HepG2 (cell line): ENCODE results near the gene GNAL. TPM values are rescaled to one million over a fixed set of nuclear protein-coding genes. Genes with fewer than 3 reads are reported as not detected.

ENCODE experiments used
- AKAP8 ChIP-seq: sonication (generic); formaldehyde crosslinking; IDR thresholded peaks from 2 replicates; pipeline ENCODE4 v1.5.1; 2020; ENCODE audit warnings: mild to moderate bottlenecking, missing genetic modification reagents
- BRF2 ChIP-seq: sonication (generic); formaldehyde crosslinking; IDR thresholded peaks from 2 replicates; pipeline ENCODE4 v1.8.1; 2022; ENCODE audit warnings: mild to moderate bottlenecking, missing genetic modification reagents
- FOXO4 ChIP-seq: sonication (generic); formaldehyde crosslinking; conservative IDR thresholded peaks from 2 replicates; pipeline ENCODE4 v1.8.1; 2023; ENCODE audit warnings: missing genetic modification reagents
- GTF3A ChIP-seq: sonication (generic); formaldehyde crosslinking; conservative IDR thresholded peaks from 2 replicates; pipeline ENCODE4 v1.4.0; 2020; ENCODE audit warnings: mild to moderate bottlenecking, missing genetic modification reagents
- KDM3A ChIP-seq: IDR thresholded peaks from 2 replicates; pipeline ENCODE4 v1.6.1; 2018; ENCODE audit warnings: low read depth, missing compliant biosample characterization
- NR2F2 ChIP-seq: IDR thresholded peaks from 2 replicates; pipeline ENCODE4 v1.6.1; 2012; ENCODE audit warnings: low read depth, inconsistent platforms, borderline replicate concordance
- PAX8 ChIP-seq: sonication (generic); formaldehyde crosslinking; IDR thresholded peaks from 2 replicates; pipeline ENCODE4 v1.8.0; 2022; ENCODE audit warnings: mild to moderate bottlenecking, missing genetic modification reagents, borderline replicate concordance
- SRY ChIP-seq: sonication (generic); formaldehyde crosslinking; IDR thresholded peaks from 2 replicates; pipeline ENCODE4 v1.8.0; 2022; ENCODE audit warnings: mild to moderate bottlenecking, missing genetic modification reagents
- TMF1 ChIP-seq: sonication (generic); formaldehyde crosslinking; IDR thresholded peaks from 2 replicates; pipeline ENCODE4 v1.8.1; 2022; ENCODE audit warnings: low read depth, missing genetic modification reagents
- ZFAT ChIP-seq: sonication (generic); formaldehyde crosslinking; conservative IDR thresholded peaks from 2 replicates; pipeline ENCODE4 v1.8.1; 2023; ENCODE audit warnings: missing genetic modification reagents, inconsistent platforms
- ZNF207 ChIP-seq: fragments of 450-650 bp; IDR thresholded peaks from 2 replicates; pipeline ENCODE4 v1.6.1; 2016; ENCODE audit warnings: antibody characterized with exemption, borderline replicate concordance
- ZNF484 ChIP-seq: sonication (generic); formaldehyde crosslinking; IDR thresholded peaks from 2 replicates; pipeline ENCODE4 v1.5.1; 2020; ENCODE audit warnings: mild to moderate bottlenecking, low read depth, missing genetic modification reagents, borderline replicate concordance
- ZNF616 ChIP-seq: sonication (generic); formaldehyde crosslinking; IDR thresholded peaks from 2 replicates; pipeline ENCODE4 v1.5.0; 2020; ENCODE audit warnings: low read depth, mild to moderate bottlenecking, missing genetic modification reagents
- polyA plus RNA-seq, 8 experiments: library from polyadenylated mRNA; depleted of rRNA in 3 of 8; stranded (reverse) in 7 of 8; unstranded in 1 of 8; fragments of >200 nt; fragmentation: Illumina TruSeq in 4 of 8; extraction: Trizol in 4 of 8; gene quantifications; 2 replicates each; pipeline versions ENCODE4 v1.2.1 to v1.2.3, GENCODE V29; 2011 to 2016; ENCODE audit warnings: low read depth in 4 of 8, missing spikeins in 1 of 8, mixed read lengths in 1 of 8; ENCODE audit not compliant: insufficient read depth in 1 of 8
- total RNA-seq, 5 experiments: library from RNA; depleted of rRNA; stranded (reverse); fragments of >200 nt; fragmentation: Illumina TruSeq; extraction: Trizol; gene quantifications; 2 replicates each; pipeline ENCODE4 v1.2.3, GENCODE V29; 2016; ENCODE audit warnings: low read depth in 1 of 5
- TF ChIP-seq, protein P1 (sequence below): sonication (generic); formaldehyde crosslinking; IDR thresholded peaks from 2 replicates; pipeline ENCODE4 v1.5.1; 2020; ENCODE audit warnings: missing genetic modification reagents, mild to moderate bottlenecking, borderline replicate concordance
- TF ChIP-seq, protein P2 (sequence below): sonication (generic); formaldehyde crosslinking; IDR thresholded peaks from 2 replicates; pipeline ENCODE4 v1.4.0; 2020; ENCODE audit warnings: mild to moderate bottlenecking, missing genetic modification reagents
- TF ChIP-seq, protein P3 (sequence below): sonication (generic); formaldehyde crosslinking; IDR thresholded peaks from 2 replicates; pipeline ENCODE4 v1.4.0; 2020; ENCODE audit warnings: missing genetic modification reagents, borderline replicate concordance

GNAL gene
- total and polyA plus RNA-seq, 2 of the 13 experiments (the other 11 are each of a cell fraction or from before 2014, with no cell fraction given), result 0.87 to 1.4 TPM

- TF ChIP-seq NR2F2, result peak; percentile 38; the same call in 1 of the 2 replicates
- no peak for TF ChIP-seq ZNF616
- no peak for TF ChIP-seq BRF2 (CRISPR knock-in tag)
- TF ChIP-seq SRY (CRISPR knock-in tag), result no peak
- TF ChIP-seq, protein P1, sequence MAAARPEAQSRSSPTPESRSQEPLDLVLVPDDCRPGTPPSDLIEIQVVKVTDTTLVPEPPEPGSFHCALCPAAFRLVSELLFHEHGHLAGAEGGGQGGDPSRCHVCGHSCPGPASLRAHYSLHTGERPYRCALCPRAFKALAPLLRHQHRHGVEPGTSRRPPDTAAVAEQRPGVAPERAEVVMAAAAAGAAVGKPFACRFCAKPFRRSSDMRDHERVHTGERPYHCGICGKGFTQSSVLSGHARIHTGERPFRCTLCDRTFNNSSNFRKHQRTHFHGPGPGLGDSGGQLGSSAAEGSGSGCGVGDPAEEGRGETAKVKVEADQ (CRISPR knock-in tag), result peak; percentile 55; the same call in 1 of the 2 replicates
- TF ChIP-seq GTF3A (CRISPR knock-in tag), result peak; percentile 88; the same call in 1 of the 2 replicates
- no peak for TF ChIP-seq ZFAT (CRISPR knock-in tag)
- TF ChIP-seq ZNF484, result no peak
- TF ChIP-seq, protein P2, sequence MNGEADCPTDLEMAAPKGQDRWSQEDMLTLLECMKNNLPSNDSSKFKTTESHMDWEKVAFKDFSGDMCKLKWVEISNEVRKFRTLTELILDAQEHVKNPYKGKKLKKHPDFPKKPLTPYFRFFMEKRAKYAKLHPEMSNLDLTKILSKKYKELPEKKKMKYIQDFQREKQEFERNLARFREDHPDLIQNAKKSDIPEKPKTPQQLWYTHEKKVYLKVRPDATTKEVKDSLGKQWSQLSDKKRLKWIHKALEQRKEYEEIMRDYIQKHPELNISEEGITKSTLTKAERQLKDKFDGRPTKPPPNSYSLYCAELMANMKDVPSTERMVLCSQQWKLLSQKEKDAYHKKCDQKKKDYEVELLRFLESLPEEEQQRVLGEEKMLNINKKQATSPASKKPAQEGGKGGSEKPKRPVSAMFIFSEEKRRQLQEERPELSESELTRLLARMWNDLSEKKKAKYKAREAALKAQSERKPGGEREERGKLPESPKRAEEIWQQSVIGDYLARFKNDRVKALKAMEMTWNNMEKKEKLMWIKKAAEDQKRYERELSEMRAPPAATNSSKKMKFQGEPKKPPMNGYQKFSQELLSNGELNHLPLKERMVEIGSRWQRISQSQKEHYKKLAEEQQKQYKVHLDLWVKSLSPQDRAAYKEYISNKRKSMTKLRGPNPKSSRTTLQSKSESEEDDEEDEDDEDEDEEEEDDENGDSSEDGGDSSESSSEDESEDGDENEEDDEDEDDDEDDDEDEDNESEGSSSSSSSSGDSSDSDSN (CRISPR knock-in tag), result peak; percentile 74
- 0 out of 2 replicates have a peak, but pooled peaks have one; percentile 56 for TF ChIP-seq AKAP8 (CRISPR knock-in tag)
- TF ChIP-seq KDM3A (CRISPR knock-in tag), result peak; percentile 76; the same call in 1 of the 2 replicates
- TF ChIP-seq ZNF207, result no peak
- TF ChIP-seq FOXO4 (CRISPR knock-in tag), result no peak
- TF ChIP-seq TMF1, result no peak
- TF ChIP-seq, protein P3, sequence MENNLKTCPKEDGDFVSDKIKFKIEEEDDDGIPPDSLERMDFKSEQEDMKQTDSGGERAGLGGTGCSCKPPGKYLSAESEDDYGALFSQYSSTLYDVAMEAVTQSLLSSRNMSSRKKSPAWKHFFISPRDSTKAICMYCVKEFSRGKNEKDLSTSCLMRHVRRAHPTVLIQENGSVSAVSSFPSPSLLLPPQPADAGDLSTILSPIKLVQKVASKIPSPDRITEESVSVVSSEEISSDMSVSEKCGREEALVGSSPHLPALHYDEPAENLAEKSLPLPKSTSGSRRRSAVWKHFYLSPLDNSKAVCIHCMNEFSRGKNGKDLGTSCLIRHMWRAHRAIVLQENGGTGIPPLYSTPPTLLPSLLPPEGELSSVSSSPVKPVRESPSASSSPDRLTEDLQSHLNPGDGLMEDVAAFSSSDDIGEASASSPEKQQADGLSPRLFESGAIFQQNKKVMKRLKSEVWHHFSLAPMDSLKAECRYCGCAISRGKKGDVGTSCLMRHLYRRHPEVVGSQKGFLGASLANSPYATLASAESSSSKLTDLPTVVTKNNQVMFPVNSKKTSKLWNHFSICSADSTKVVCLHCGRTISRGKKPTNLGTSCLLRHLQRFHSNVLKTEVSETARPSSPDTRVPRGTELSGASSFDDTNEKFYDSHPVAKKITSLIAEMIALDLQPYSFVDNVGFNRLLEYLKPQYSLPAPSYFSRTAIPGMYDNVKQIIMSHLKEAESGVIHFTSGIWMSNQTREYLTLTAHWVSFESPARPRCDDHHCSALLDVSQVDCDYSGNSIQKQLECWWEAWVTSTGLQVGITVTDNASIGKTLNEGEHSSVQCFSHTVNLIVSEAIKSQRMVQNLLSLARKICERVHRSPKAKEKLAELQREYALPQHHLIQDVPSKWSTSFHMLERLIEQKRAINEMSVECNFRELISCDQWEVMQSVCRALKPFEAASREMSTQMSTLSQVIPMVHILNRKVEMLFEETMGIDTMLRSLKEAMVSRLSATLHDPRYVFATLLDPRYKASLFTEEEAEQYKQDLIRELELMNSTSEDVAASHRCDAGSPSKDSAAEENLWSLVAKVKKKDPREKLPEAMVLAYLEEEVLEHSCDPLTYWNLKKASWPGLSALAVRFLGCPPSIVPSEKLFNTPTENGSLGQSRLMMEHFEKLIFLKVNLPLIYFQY (CRISPR knock-in tag), result peak; percentile 22; the same call in 1 of the 2 replicates
- no peak for TF ChIP-seq PAX8
These were observed 162.2 kb downstream of the GNAL start, which contains the start of gene CHMP1B (continued) for GRCh38 chr18:11851146-11851805.
